NT2/D1 (cell line): ENCODE data around the gene RNF144B.
"Not testable (repeated sequence)": the region's sequence is repeated elsewhere in the genome, so short reads cannot be mapped to it uniquely, and the experiment has no call there.

Experiments used
- SUZ12 ChIP-seq: IDR thresholded peaks from 2 replicates; pipeline ENCODE4 v1.6.1; 2011; ENCODE audit not compliant: insufficient read length, insufficient read depth; ENCODE audit errors: extremely low read depth
- YY1 ChIP-seq: IDR thresholded peaks from 2 replicates; pipeline ENCODE4 v1.6.1; 2011; ENCODE audit not compliant: insufficient read length, insufficient read depth
- ZNF274 ChIP-seq: IDR thresholded peaks from 2 replicates; pipeline ENCODE4 v1.6.1; 2011; ENCODE audit warnings: mild to moderate bottlenecking, low read depth, low read length

GRCh38 chr6:18409602-18410001 lies 22.5 kb downstream of the RNF144B start:
- TF ChIP-seq YY1, ZNF274, SUZ12: not testable (repeated sequence)
